ENCODE measurements around the gene SLC25A25. TPM values are rescaled to one million over a fixed set of nuclear protein-coding genes. Genes with fewer than 3 reads are reported as not detected.

The SLC25A25 gene
- total RNA-seq, 1 donor from 2014 or later = 5.9 TPM

- intact Hi-C loops (cut with DNase I) = no loop called here
- ATAC-seq (peak; percentile 23), DNase-seq (ENCODE audit: missing footprints) (peak; percentile 87)
Observed at GRCh38 chr9:128091144-128091543, 23.1 kb downstream of the SLC25A25 start.

- ATAC-seq (no peak), DNase-seq (ENCODE audit: missing footprints) (no peak)
- intact Hi-C loops (cut with DNase I) = no loop called here
Observed at GRCh38 chr9:128091571-128091970, 23.5 kb downstream of the SLC25A25 start.

- ATAC-seq (no peak), DNase-seq (ENCODE audit: missing footprints) (no peak)
- intact Hi-C loops (cut with DNase I) = no loop called here
Observed at GRCh38 chr9:128092199-128092977, 24.4 kb downstream of the SLC25A25 start.

GRCh38 chr9:128093011-128093410 is 25.0 kb downstream of the SLC25A25 start:
- ATAC-seq = no peak
- intact Hi-C loops (cut with DNase I) = no loop called here
- DNase-seq (ENCODE audit: missing footprints) = no peak

- ATAC-seq (peak; percentile 88), DNase-seq (ENCODE audit: missing footprints) (peak; percentile 93)
- intact Hi-C loops (cut with DNase I) = no loop called here
Observed at GRCh38 chr9:128094166-128094949, 26.3 kb downstream of the SLC25A25 start.

- DNase-seq (ENCODE audit: missing footprints) (no peak), ATAC-seq (no peak)
- intact Hi-C loops (cut with DNase I) = no loop called here
Observed at GRCh38 chr9:128094950-128095544, 27.0 kb downstream of the SLC25A25 start.

- no peak for ATAC-seq
- intact Hi-C loops (cut with DNase I) = no loop called here
- DNase-seq (ENCODE audit: missing footprints) = no peak
Observed at GRCh38 chr9:128096616-128097536, 28.8 kb downstream of the SLC25A25 start.

- DNase-seq (ENCODE audit: missing footprints) (no peak), ATAC-seq (no peak)
- intact Hi-C loops (cut with DNase I) = no loop called here
Observed at GRCh38 chr9:128097543-128098296, 29.7 kb downstream of the SLC25A25 start.

GRCh38 chr9:128098297-128099230 is 30.5 kb downstream of the SLC25A25 start:
- ATAC-seq = peak; percentile 72
- intact Hi-C loops (cut with DNase I) = no loop called here
- DNase-seq (ENCODE audit: missing footprints) = peak; percentile 93

GRCh38 chr9:128099231-128099931 is 31.3 kb downstream of the SLC25A25 start:
- no peak for ATAC-seq
- intact Hi-C loops (cut with DNase I) = no loop called here

GRCh38 chr9:128099932-128100491 is 32.0 kb downstream of the SLC25A25 start:
- no peak for DNase-seq (ENCODE audit: missing footprints)
- intact Hi-C loops (cut with DNase I) = no loop called here

More at GRCh38 chr9:128099231-128099931, 31.3 kb downstream of the SLC25A25 start:
- no peak for DNase-seq (ENCODE audit: missing footprints)

GRCh38 chr9:128100581-128100980 is 32.5 kb downstream of the SLC25A25 start:
- intact Hi-C loops (cut with DNase I) = no loop called here
- DNase-seq (ENCODE audit: missing footprints) = no peak
- ATAC-seq = no peak

More at GRCh38 chr9:128099932-128100491, 32.0 kb downstream of the SLC25A25 start:
- ATAC-seq = no peak

GRCh38 chr9:128101231-128101661 is 33.2 kb downstream of the SLC25A25 start:
- DNase-seq (ENCODE audit: missing footprints) (no peak), ATAC-seq (no peak)
- intact Hi-C loops (cut with DNase I) = no loop called here

- DNase-seq (ENCODE audit: missing footprints) (no peak), ATAC-seq (no peak)
- intact Hi-C loops (cut with DNase I) = no loop called here
Observed at GRCh38 chr9:128101690-128102089, 33.7 kb downstream of the SLC25A25 start.

- ATAC-seq (no peak), DNase-seq (ENCODE audit: missing footprints) (no peak)
- intact Hi-C loops (cut with DNase I) = no loop called here
Observed at GRCh38 chr9:128102196-128102595, 34.2 kb downstream of the SLC25A25 start.

Data from Right ventricle myocardium inferior (tissue), 1 donor.